ENCODE data around the gene SLC22A23. TPM values are rescaled to one million over a fixed set of nuclear protein-coding genes. Genes with fewer than 3 reads are reported as not detected.

SLC22A23 gene
- total RNA-seq, 4 donors from 2014 or later, result 9.0 to 25.1 (median 13.9) TPM

DNA sequence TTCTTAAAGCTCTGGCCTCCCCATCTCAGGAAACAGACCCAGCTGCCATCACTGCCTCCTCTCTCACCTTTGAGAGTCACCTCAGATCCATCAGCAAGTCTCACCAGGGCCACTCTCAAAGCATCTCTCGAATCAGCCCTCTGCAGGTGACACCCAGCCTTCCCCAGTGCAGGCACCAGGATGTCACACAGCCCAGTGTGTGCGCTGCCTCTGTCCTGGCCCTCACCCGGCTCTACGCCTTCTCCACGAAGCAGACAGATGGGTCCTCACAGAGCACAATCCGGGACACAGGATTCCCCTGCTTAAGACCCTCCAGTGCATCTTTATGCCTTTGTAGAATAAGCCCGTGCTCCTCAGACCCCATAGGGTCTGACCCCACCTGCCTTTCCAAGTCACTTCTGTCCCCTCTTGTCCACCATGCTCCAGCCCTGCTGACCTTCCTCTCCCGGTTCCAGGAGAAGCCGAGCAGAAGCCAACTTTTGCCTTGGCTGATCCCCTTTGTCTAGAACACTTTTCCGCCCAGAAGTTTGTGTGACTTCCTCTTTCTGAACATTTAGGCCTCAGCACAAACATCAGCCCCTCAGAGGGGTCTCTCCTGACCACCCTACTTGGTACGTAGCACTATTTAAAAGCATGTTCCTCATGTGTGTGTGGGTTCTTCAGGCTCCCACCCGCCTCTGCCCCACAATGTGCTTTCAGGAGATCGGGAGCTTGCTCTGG lies 137.9 kb downstream of the SLC22A23 start:
- TF ChIP-seq, protein P1, sequence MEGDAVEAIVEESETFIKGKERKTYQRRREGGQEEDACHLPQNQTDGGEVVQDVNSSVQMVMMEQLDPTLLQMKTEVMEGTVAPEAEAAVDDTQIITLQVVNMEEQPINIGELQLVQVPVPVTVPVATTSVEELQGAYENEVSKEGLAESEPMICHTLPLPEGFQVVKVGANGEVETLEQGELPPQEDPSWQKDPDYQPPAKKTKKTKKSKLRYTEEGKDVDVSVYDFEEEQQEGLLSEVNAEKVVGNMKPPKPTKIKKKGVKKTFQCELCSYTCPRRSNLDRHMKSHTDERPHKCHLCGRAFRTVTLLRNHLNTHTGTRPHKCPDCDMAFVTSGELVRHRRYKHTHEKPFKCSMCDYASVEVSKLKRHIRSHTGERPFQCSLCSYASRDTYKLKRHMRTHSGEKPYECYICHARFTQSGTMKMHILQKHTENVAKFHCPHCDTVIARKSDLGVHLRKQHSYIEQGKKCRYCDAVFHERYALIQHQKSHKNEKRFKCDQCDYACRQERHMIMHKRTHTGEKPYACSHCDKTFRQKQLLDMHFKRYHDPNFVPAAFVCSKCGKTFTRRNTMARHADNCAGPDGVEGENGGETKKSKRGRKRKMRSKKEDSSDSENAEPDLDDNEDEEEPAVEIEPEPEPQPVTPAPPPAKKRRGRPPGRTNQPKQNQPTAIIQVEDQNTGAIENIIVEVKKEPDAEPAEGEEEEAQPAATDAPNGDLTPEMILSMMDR (IDR thresholded peaks at IDR 0.05; ENCODE audit: low read depth), result no peak

DNA sequence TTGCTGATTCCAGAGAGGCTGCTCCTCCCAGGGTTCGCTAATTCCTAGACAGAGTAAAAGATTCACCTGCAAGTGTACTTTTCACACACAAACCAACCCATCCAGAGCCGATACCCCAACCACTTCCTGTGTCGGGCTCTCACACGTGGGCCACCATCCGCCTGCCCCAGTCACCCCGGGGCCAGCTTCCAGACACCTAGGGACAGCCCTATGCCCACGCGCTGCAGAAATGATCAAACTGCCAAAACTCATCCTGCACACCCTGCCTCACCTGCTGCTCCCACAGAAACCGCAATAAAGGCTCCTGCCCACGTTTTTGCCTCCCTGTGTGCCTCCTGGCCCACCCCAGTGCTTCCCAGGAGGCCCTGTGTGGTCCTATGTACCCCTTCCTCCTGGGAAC lies 138.6 kb downstream of the SLC22A23 start:
- TF ChIP-seq, protein P1 (IDR thresholded peaks at IDR 0.05; ENCODE audit: low read depth), result no peak

DNA sequence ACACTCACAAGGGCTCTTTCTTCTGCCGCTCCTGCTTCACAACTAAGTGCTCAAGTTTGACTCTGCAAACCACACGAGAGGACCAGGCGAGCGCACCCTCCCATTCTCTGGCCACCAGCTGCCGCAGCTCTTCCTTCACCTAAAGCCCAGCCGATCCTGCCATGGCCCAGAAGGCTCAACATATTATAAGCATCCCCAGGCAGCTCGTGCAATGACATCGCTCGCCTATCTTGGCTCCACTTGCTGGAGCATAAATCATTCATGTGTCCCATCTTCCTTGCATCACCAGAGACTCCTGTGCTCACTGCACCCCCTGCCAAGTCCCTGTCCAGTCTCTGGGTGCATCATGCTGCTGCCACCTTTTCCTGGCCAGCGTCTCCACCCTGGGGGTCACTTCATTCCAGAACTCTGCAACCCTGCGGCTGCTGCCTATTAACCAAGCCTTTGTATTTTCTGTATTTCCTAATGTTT lies 139.1 kb downstream of the SLC22A23 start:
- TF ChIP-seq, protein P1 (IDR thresholded peaks at IDR 0.05; ENCODE audit: low read depth), result no peak

DNA sequence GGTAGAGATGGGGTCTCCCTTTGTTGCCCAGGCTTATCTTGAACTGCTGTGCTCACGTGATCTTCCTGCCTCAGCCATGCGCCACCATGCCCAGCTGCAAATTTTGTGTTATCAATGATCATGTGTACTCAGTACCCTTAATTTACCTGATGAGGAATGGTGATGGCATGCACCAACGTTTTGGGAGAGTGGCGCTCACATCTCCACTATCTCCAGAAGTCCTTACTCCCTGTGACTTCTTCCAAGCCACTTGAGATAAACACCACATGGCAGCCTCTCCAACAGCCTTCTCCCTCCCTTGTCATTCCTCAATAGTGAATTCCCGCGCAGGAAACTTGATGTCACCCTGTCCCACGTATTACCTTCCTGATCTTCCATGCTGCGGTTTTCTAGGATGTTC lies 140.0 kb downstream of the SLC22A23 start:
- TF ChIP-seq, protein P1 (IDR thresholded peaks at IDR 0.05; ENCODE audit: low read depth), result no peak

DNA sequence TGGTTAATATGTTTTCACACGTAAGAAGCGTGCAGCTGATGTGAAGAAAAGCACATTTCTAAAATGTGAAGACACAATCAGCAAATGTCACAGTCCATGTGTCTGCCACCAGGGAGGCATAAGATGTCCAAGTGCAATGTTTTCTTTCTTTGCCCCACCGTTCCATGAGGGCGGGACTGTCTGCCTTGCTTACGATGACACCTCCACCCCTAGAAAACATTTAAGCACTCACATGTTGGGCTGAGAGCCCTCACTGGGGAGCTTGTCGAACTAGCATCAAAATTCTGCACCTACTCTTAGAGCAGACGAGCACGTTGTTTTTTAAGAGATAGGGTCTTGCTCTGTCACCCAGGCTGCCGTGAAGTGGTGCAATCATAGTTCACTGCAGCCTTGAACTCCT lies 140.5 kb downstream of the SLC22A23 start:
- TF ChIP-seq, protein P1 (IDR thresholded peaks at IDR 0.05; ENCODE audit: low read depth), result no peak

DNA sequence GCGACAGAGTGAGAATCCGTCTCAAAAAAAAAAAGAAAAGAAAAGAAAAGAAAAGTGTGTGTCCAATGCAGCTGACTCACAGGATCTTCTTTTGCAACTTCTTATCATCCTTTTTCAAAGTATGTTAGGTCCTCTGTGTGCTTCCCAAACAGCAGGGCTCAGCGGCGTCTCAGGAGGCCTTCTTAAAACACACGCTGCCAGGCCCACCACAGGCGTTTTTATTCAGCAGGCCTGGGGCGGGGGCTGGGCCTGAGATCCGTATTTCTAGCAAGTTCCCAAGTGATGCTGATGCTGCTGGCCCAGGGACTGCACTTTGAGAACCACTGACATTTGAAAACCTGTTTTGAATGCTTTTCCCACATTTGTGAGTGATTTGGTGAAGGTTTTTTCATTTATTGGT lies 141.0 kb downstream of the SLC22A23 start:
- TF ChIP-seq, protein P1 (IDR thresholded peaks at IDR 0.05; ENCODE audit: low read depth), result no peak

DNA sequence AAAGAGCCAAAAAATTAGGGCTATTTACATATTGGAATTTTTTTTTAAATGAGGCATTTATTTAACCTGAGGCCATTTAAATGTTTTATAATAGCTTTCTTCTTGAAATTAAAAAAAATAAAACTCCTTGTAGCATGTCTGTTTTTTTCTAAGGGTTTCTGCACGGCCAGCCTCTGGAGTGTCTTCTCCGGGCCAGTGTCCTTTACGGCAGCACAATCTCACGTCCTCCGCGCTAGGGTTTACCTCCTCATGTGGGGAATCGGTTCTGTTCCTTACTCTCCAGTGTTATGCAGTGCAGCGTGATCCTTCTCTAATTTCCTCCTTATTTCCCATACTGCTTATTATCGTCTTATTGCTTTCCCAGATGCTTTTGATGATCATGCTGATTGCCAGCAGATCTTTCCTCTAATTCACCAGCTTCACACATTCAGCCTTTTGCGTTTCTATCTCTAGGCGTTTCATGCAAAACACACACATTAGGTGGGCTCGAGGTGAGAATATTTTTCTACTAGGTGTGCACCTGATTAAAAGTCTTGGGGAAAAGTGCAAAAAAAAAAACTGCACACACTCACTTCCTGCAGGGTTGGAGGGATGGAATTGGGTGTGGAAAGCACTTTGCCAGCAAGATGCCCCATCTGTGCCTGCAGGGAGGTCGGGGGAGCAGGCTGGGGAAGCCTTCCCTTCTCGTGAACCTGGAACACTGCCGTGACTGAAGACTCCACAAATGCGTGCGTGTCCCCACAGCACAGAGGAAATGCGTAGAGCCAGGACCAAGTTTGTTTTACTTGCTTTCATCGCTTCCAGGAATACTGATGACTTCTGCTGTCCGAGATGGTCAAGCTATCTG lies 142.0 kb downstream of the SLC22A23 start:
- TF ChIP-seq, protein P1 (IDR thresholded peaks at IDR 0.05; ENCODE audit: low read depth), result no peak
